H9 (cell line): ENCODE measurements around the gene CFAP57. TPM values are rescaled to one million over a fixed set of nuclear protein-coding genes. Genes with fewer than 3 reads are reported as not detected.

Experiments used
- DNase-seq: peaks from one replicate; pipeline ENCODE4 v3.0.0-alpha.2; 2017
- H2AFZ ChIP-seq: one replicate; pipeline ENCODE4 v1.6.1; 2013; ENCODE audit warnings: mild to moderate bottlenecking, low read length, control low read depth, moderate library complexity
- H2AK5ac ChIP-seq: 2 replicates; pipeline ENCODE4 v1.6.1; 2013; ENCODE audit warnings: low read length, control low read depth, mixed read lengths; ENCODE audit not compliant: insufficient read length
- H2BK120ac ChIP-seq: one replicate; pipeline ENCODE4 v1.6.1; 2013; ENCODE audit warnings: low read depth, mild to moderate bottlenecking, low read length, control low read depth, inconsistent platforms; ENCODE audit not compliant: poor library complexity, severe bottlenecking
- H2BK12ac ChIP-seq: 2 replicates; pipeline ENCODE4 v1.6.1; 2013; ENCODE audit warnings: low read length, control low read depth, mixed read lengths, low read depth; ENCODE audit not compliant: insufficient read length
- H2BK15ac ChIP-seq: 2 replicates; pipeline ENCODE4 v1.6.1; 2013; ENCODE audit warnings: low read depth, low read length, control low read depth
- H2BK20ac ChIP-seq: one replicate; pipeline ENCODE4 v1.6.1; 2013; ENCODE audit warnings: low read depth, mild to moderate bottlenecking, low read length, control low read depth, inconsistent platforms; ENCODE audit not compliant: poor library complexity, severe bottlenecking
- H2BK5ac ChIP-seq: 2 replicates; pipeline ENCODE4 v1.6.1; 2013; ENCODE audit warnings: low read length, control low read depth, mixed read lengths; ENCODE audit not compliant: insufficient read length
- H3K14ac ChIP-seq: 2 replicates; pipeline ENCODE4 v1.6.1; 2013; ENCODE audit warnings: low read length, control low read depth; ENCODE audit not compliant: insufficient read depth
- H3K18ac ChIP-seq: 2 replicates; pipeline ENCODE4 v1.6.1; 2013; ENCODE audit warnings: low read depth, mild to moderate bottlenecking, mixed read lengths, low read length, control low read depth; ENCODE audit not compliant: insufficient read length
- H3K23ac ChIP-seq: 2 replicates; pipeline ENCODE4 v1.6.1; 2013; ENCODE audit warnings: low read length, control low read depth, mixed read lengths, low read depth; ENCODE audit not compliant: insufficient read length
- H3K23me2 ChIP-seq: 2 replicates; pipeline ENCODE4 v1.6.1; 2013; ENCODE audit warnings: low read depth, mild to moderate bottlenecking, mixed read lengths, low read length, control low read depth; ENCODE audit not compliant: insufficient read length, poor library complexity, severe bottlenecking
- H3K27ac ChIP-seq: 2 replicates; pipeline ENCODE4 v1.5.1; 2013; ENCODE audit warnings: low read length, control low read depth, mixed read lengths, low read depth; ENCODE audit not compliant: insufficient read length
- H3K27me3 ChIP-seq: 2 replicates; pipeline ENCODE4 v1.6.1; 2013; ENCODE audit warnings: low read length, control low read depth, inconsistent platforms; ENCODE audit not compliant: insufficient read depth
- H3K4ac ChIP-seq: 2 replicates; pipeline ENCODE4 v1.6.1; 2013; ENCODE audit warnings: low read depth, mild to moderate bottlenecking, control low read depth, inconsistent platforms, low read length, moderate library complexity
- H3K4me1 ChIP-seq: 2 replicates; pipeline ENCODE4 v1.6.1; 2013; ENCODE audit warnings: low read length, control low read depth, inconsistent platforms; ENCODE audit not compliant: insufficient read depth
- H3K4me2 ChIP-seq: 2 replicates; pipeline ENCODE4 v1.6.1; 2013; ENCODE audit warnings: low read length, control low read depth, mixed read lengths; ENCODE audit not compliant: insufficient read length, insufficient read depth
- H3K56ac ChIP-seq: 2 replicates; pipeline ENCODE4 v1.6.1; 2013; ENCODE audit warnings: low read depth, mild to moderate bottlenecking, mixed read lengths, low read length, control low read depth; ENCODE audit not compliant: insufficient read length
- H3K79me1 ChIP-seq: 2 replicates; pipeline ENCODE4 v1.6.1; 2013; ENCODE audit warnings: low read depth, mild to moderate bottlenecking, moderate library complexity, low read length, control low read depth, inconsistent platforms; ENCODE audit not compliant: insufficient read depth, poor library complexity, severe bottlenecking
- H3K79me2 ChIP-seq: 2 replicates; pipeline ENCODE4 v1.6.1; 2013; ENCODE audit warnings: low read length, control low read depth, inconsistent platforms; ENCODE audit not compliant: insufficient read depth
- H3K9ac ChIP-seq: 2 replicates; pipeline ENCODE4 v1.6.1; 2013; ENCODE audit warnings: low read length, control low read depth, mixed read lengths; ENCODE audit not compliant: insufficient read length; ENCODE audit errors: extremely low read depth
- H3K9me3 ChIP-seq: one replicate; pipeline ENCODE4 v1.6.1; 2013; ENCODE audit warnings: low read depth, low read length, inconsistent platforms; ENCODE audit not compliant: control insufficient read depth
- H3T11ph ChIP-seq: one replicate; pipeline ENCODE4 v1.6.1; 2013; ENCODE audit warnings: mild to moderate bottlenecking, low read length, control low read depth, inconsistent platforms
- H4K20me1 ChIP-seq: one replicate; pipeline ENCODE4 v1.6.1; 2013; ENCODE audit not compliant: control insufficient read depth, insufficient read length, insufficient read depth
- H4K5ac ChIP-seq: 2 replicates; pipeline ENCODE4 v1.6.1; 2013; ENCODE audit warnings: low read depth, mild to moderate bottlenecking, mixed read lengths, low read length, control low read depth; ENCODE audit not compliant: insufficient read length
- H4K8ac ChIP-seq: replicated peaks from 2 replicates; pipeline ENCODE4 v1.6.1; 2013; ENCODE audit warnings: low read length, control low read depth, mixed read lengths, low read depth; ENCODE audit not compliant: insufficient read length
- H4K91ac ChIP-seq: 2 replicates; pipeline ENCODE4 v1.6.1; 2013; ENCODE audit warnings: low read depth, mild to moderate bottlenecking, moderate library complexity, mixed read lengths, low read length, control low read depth; ENCODE audit not compliant: insufficient read length
- H3K27ac Mint-ChIP-seq, 3 experiments: 2 replicates in 2 of 3; 3 replicates in 1 of 3; pipeline ENCODE4 v1.8.0; 2020 to 2021; ENCODE audit warnings: mixed read lengths in 3 of 3, mild to moderate bottlenecking in 1 of 3, moderate library complexity in 1 of 3
- H3K27me3 Mint-ChIP-seq: 2 replicates; pipeline ENCODE4 v1.8.0; 2021; ENCODE audit warnings: low read depth, mild to moderate bottlenecking, moderate library complexity, mixed read lengths
- H3K36me3 Mint-ChIP-seq, 3 experiments: 2 replicates in 2 of 3; 3 replicates in 1 of 3; pipeline ENCODE4 v1.8.0; 2020 to 2021; ENCODE audit warnings: low read depth in 3 of 3, mixed read lengths in 3 of 3; ENCODE audit not compliant: insufficient read depth in 1 of 3
- H3K4me1 Mint-ChIP-seq, 2 experiments: 2 replicates each; pipeline ENCODE4 v1.8.0; 2020; ENCODE audit warnings: mixed read lengths in 2 of 2
- H3K4me3 Mint-ChIP-seq, 2 experiments: 2 replicates in 1 of 2; 3 replicates in 1 of 2; pipeline ENCODE4 v1.8.0; 2020 to 2021; ENCODE audit warnings: mild to moderate bottlenecking in 2 of 2, mixed read lengths in 2 of 2, moderate library complexity in 1 of 2
- H3K9me3 Mint-ChIP-seq, 2 experiments: 2 replicates in 1 of 2; 3 replicates in 1 of 2; pipeline ENCODE4 v1.8.0; 2020; ENCODE audit warnings: mild to moderate bottlenecking in 2 of 2, mixed read lengths in 2 of 2, moderate library complexity in 1 of 2
- CTCF ChIP-seq: fragments of 200-600 bp; sonication (generic); conservative IDR thresholded peaks from 3 replicates; pipeline ENCODE4 v1.8.0; 2021; ENCODE audit warnings: antibody characterized with exemption, mild to moderate bottlenecking
- WGBS: extraction: QIAGEN DNeasy Blood & Tissue Kit; methylation state at CpG from one replicate; pipeline ENCODE4 v1.1.7; 2013; ENCODE audit warnings: missing lambda C conversion rate, low lambda C conversion rate, mixed read lengths; ENCODE audit not compliant: insufficient read length; ENCODE audit errors: extremely low coverage; 5-methylcytosine and 5-hydroxymethylcytosine counted together
- total RNA-seq: library from RNA; stranded (reverse); gene quantifications from 2 replicates; pipeline ENCODE4 v1.2.1, GENCODE V29; 2021

Gene CFAP57
- total RNA-seq, 1 experiment from 2014 or later = 0.33 TPM

DNA sequence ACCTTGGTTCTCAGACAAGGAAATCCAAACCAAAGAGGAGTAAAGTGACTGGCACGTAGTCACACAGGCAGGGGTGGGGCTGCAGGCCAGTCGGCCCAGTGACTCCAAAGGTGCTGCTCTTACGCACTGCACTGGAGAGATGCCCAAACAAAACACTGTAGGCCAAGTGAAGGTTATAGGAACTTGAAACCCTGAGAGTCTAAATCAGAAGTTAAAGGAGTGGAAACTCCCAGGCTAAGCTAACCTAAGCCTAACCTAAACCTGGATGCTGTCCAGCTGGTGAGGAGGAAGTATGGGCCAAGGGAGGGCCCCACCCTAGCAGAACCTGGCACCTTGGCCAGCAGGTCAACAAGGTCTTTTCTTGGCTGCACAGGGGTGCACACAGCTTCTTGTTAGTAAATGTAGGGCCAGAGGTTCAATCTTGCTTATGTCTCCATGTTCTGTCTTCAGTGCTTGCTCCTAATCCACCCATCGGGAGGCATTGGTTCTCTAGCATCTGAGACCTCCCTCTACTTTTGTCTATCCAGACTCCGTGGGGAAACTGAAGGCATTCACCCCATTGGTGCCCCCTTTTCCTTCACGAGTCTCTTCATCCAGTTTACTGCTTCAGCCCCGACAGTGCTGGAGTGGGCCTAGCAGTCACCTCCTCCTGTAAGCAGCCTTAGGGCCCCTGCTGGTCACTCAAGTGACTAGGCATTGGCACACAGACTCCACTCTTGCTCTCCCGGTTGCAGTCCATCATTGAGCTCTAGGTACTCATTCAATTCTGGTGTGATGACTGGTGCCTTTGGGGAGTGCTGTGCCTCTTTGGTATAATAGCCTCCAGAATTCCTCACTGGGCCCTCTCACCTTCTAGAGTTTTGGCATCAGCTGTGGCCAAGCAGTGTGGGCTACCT lies 84.8 kb downstream of the CFAP57 start:
- Histone ChIP-seq H3K23ac (no peak overlapping the region), H3K18ac (no peak overlapping the region), H2AK5ac (no peak overlapping the region), H3K23me2 (no peaks in the 10 kb centered on the region), H3K56ac (no peak overlapping the region), H3K79me1 (no peaks in the 10 kb centered on the region), H3K4ac (no peak overlapping the region), H2BK120ac (no peak overlapping the region), H2BK12ac (no peak overlapping the region), H3K27ac (no peak overlapping the region), H4K5ac (no peak overlapping the region), H3K9me3 (peaks cover 27% of the 10 kb centered on the region), H2BK15ac (no peak overlapping the region), H4K20me1 (no peaks in the 10 kb centered on the region), H3K4me2 (no peak overlapping the region), H3K4me1 (no peaks in the 10 kb centered on the region), H2BK5ac (no peak overlapping the region), H2BK20ac (no peak overlapping the region), H3K14ac (no peak overlapping the region), H3K27me3 (no peaks in the 10 kb centered on the region), H2AFZ (no peak overlapping the region), H3K9ac (no peak overlapping the region), H4K91ac (no peak overlapping the region), H4K8ac (no peak overlapping the region), H3K79me2 (no peaks in the 10 kb centered on the region; the same call in 1 of the 2 replicates), H3T11ph (no peak overlapping the region)
- H3K9me3 Mint-ChIP-seq = peaks cover 43 to 50% of the 10 kb centered on the region in 2 experiments
- no peak for DNase-seq
- H3K27me3 Mint-ChIP-seq = peaks cover 29% of the 10 kb centered on the region
- no peak overlapping the region for H3K4me3 Mint-ChIP-seq
- TF ChIP-seq CTCF = no peak
- no peak overlapping the region for H3K27ac Mint-ChIP-seq
- no peaks in the 10 kb centered on the region for H3K4me1 Mint-ChIP-seq
- peaks cover 13 to 28% (median 25%) of the 10 kb centered on the region in 3 experiments; a peak in 6 of 7 replicates for H3K36me3 Mint-ChIP-seq
- WGBS = no CpG with 5 or more reads among the region's 8 CpGs
